Measurements from ENCODE around the gene TOP3A.

DNA sequence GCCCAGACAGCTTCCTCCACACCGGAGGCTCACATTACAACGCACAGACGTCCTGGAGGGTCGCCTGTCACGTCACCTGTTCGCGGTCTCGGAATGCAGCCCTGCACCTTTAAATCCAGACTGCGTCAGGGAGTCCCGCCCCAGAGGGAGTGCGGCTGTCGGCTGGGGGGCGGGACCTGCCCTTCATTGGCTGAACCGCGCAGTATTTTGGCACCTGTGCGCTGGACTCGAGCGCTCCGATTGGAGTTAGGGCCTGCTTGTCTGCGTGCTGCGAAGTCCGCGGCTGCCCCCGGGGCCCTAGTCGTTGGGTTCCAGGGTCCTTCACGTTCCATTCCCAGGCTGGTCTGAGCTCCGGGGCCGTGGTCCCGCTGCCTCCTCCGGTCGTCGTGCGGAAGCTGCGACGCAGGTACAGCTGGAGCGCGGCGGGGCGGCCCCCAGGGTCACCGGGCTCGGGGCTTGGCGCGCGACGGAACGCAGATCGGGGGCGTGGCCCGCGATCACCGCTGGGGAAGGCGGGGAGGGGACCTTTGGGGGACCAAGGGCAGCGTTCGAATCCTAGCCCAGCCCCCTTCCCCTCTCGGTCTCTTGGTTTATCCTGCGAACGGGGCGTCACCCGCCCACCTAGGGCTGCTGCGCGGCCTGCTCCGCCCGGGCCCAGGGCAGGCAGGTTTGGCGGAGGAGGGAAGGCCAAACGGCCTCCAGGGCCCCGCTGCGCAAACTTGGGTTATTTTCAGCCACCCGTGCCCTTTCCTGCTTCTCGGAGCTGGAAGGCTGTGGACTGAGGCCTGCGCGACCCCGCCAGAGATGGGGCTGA lies 54.3 kb downstream of the TOP3A start, which contains the start of gene MIEF2:
- TF ChIP-seq EZH2 (IDR thresholded peaks at IDR 0.05; ENCODE audit: borderline replicate concordance, low read depth, low read length, poor library complexity, severe bottlenecking) (no peak), CTCF (conservative IDR thresholded peaks at IDR 0.05; ENCODE audit: low read depth, low read length) (no peak)

Data from A673 (cell line).